Measurements from ENCODE around the gene PTP4A1. TPM values are rescaled to one million over a fixed set of nuclear protein-coding genes. Genes with fewer than 3 reads are reported as not detected.
"Not testable (repeated sequence)": the region's sequence is repeated elsewhere in the genome, so short reads cannot be mapped to it uniquely, and the experiment has no call there.

Gene PTP4A1
- polyA plus RNA-seq (ENCODE audit: insufficient read length in 3 of 3): 10 to 100 TPM; 56.9 to 62.2 (median 60.0) TPM

GRCh38 chr6:63572044-63572746 is at the start of gene PTP4A1, which contains the start of gene LOC128125822:
PTP4A1 (plus strand) TSS chr6:63572480; CDS start chr6:63576881, 4,401 bp downstream.
LOC128125822 (plus strand) TSS chr6:63572480.
- peak; percentile 92 to 93 (median 93) for DNase-seq (ENCODE audit: low read depth in 3 of 3, low spot score in 2 of 3)

- not testable (repeated sequence) for DNase-seq (ENCODE audit: low read depth in 3 of 3, low spot score in 2 of 3)
These were observed 49.4 kb upstream of the PTP4A1 start for GRCh38 chr6:63522911-63523287.

GRCh38 chr6:63523630-63524029 is 48.6 kb upstream of the PTP4A1 start:
- DNase-seq (ENCODE audit: low read depth in 3 of 3, low spot score in 2 of 3): no peak

GRCh38 chr6:63525186-63525878 is 46.9 kb upstream of the PTP4A1 start:
- DNase-seq (ENCODE audit: low read depth in 3 of 3, low spot score in 2 of 3): no peak

- no peak for DNase-seq (ENCODE audit: low read depth in 3 of 3, low spot score in 2 of 3)
These were observed 45.3 kb upstream of the PTP4A1 start for GRCh38 chr6:63526931-63527330.

- no peak for DNase-seq (ENCODE audit: low read depth in 3 of 3, low spot score in 2 of 3)
These were observed 44.4 kb upstream of the PTP4A1 start for GRCh38 chr6:63527658-63528514.

GRCh38 chr6:63529498-63529897 is 42.8 kb upstream of the PTP4A1 start:
- DNase-seq (ENCODE audit: low read depth in 3 of 3, low spot score in 2 of 3): no peak

- no peak for DNase-seq (ENCODE audit: low read depth in 3 of 3, low spot score in 2 of 3)
These were observed 42.1 kb upstream of the PTP4A1 start for GRCh38 chr6:63530182-63530581.

- no peak for DNase-seq (ENCODE audit: low read depth in 3 of 3, low spot score in 2 of 3)
These were observed 41.3 kb upstream of the PTP4A1 start for GRCh38 chr6:63530991-63531390.

- no peak for DNase-seq (ENCODE audit: low read depth in 3 of 3, low spot score in 2 of 3)
These were observed 39.3 kb upstream of the PTP4A1 start for GRCh38 chr6:63533026-63533425.

- no peak for DNase-seq (ENCODE audit: low read depth in 3 of 3, low spot score in 2 of 3)
These were observed 38.3 kb upstream of the PTP4A1 start for GRCh38 chr6:63533952-63534351.

- no peak for DNase-seq (ENCODE audit: low read depth in 3 of 3, low spot score in 2 of 3)
These were observed 34.9 kb upstream of the PTP4A1 start for GRCh38 chr6:63537201-63537958.

GRCh38 chr6:63537959-63538300 is 34.4 kb upstream of the PTP4A1 start:
- no peak for DNase-seq (ENCODE audit: low read depth in 3 of 3, low spot score in 2 of 3)

- no peak for DNase-seq (ENCODE audit: low read depth in 3 of 3, low spot score in 2 of 3)
These were observed 33.7 kb upstream of the PTP4A1 start for GRCh38 chr6:63538550-63538949.

GRCh38 chr6:63543001-63543400 is 29.3 kb upstream of the PTP4A1 start:
- no peak for DNase-seq (ENCODE audit: low read depth in 3 of 3, low spot score in 2 of 3)

GRCh38 chr6:63543982-63544381 is 28.3 kb upstream of the PTP4A1 start:
- DNase-seq (ENCODE audit: low read depth in 3 of 3, low spot score in 2 of 3): no peak

GRCh38 chr6:63546236-63546635 is 26.0 kb upstream of the PTP4A1 start:
- no peak for DNase-seq (ENCODE audit: low read depth in 3 of 3, low spot score in 2 of 3)

- DNase-seq (ENCODE audit: low read depth in 3 of 3, low spot score in 2 of 3): no peak
These were observed 25.6 kb upstream of the PTP4A1 start for GRCh38 chr6:63546697-63547096.

GRCh38 chr6:63549076-63549475 is 23.2 kb upstream of the PTP4A1 start:
- DNase-seq (ENCODE audit: low read depth in 3 of 3, low spot score in 2 of 3): no peak

GRCh38 chr6:63553208-63553607 is 19.1 kb upstream of the PTP4A1 start:
- no peak for DNase-seq (ENCODE audit: low read depth in 3 of 3, low spot score in 2 of 3)

- DNase-seq (ENCODE audit: low read depth in 3 of 3, low spot score in 2 of 3): no peak
These were observed 18.4 kb upstream of the PTP4A1 start for GRCh38 chr6:63553900-63554299.

Data from right renal cortex interstitium (tissue), 3 donors.